Fibroblast of upper back skin (primary cell): ENCODE data around the gene ASIC4.

Source experiments
- DNase-seq: peaks from one replicate; pipeline ENCODE4 v3.0.0-alpha.2; 2013

The ASIC4 gene

DNA sequence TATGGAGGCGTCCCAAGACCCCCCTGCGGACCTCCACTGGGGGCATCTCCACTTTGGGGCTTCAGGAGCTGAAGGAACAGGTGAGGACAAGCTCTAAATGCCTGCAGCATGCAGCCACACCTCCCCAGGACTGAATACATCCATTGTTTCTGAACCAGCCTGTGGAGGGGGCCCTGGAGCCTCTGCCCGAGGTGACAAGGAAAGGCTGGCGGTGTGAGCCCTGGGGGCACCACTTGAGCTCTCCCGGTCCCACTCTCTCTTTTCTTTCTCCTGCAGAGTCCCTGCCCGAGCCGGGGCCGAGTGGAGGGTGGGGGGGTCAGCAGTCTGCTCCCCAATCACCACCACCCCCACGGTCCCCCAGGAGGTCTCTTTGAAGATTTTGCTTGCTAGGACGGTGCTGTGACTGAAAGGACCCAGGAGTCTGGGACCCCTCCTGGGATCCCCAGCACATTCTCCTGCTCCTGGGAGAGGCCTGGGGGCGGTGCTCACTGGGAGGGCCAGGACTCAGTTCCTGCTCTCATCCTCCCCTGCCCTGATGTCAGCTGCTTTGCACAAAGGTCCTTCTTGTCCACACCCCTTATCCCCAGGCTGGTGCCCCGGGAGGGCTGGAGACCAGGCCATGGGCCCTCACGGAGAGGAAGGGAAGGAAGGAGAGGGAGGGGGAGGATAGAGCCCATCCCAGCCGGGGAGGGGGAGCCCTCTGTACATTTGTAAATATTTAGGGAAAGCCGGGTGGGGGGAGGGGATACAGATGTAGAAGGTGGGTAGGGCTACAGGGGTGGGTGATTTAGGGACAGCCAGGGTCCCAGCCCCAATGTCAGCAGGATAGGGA is 23.6 kb downstream of the ASIC4 start:
- DNase-seq: no peak

DNA sequence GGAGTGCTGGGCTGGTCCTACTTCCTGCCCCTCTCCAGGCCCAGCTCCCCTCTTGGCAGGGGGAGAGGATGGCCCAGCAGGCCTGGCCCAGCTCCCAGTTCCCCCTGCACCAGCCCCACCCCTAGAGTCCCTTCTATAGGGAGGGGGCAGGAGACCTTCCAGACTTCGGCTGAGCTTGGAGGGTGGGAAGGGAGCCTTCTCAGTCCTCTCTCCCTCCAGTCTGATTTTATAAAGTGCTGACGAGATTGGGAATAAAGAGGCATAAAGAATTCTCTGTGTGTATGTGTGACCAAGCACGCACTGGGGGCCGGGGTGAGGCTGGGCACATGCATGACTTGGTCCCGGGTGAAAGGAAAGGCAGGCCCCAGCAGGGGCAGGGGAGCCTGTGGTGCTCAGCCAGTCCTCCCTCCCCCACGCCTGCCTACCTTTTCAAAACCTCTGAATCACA is 24.2 kb downstream of the ASIC4 start:
- DNase-seq: peak; percentile 26

DNA sequence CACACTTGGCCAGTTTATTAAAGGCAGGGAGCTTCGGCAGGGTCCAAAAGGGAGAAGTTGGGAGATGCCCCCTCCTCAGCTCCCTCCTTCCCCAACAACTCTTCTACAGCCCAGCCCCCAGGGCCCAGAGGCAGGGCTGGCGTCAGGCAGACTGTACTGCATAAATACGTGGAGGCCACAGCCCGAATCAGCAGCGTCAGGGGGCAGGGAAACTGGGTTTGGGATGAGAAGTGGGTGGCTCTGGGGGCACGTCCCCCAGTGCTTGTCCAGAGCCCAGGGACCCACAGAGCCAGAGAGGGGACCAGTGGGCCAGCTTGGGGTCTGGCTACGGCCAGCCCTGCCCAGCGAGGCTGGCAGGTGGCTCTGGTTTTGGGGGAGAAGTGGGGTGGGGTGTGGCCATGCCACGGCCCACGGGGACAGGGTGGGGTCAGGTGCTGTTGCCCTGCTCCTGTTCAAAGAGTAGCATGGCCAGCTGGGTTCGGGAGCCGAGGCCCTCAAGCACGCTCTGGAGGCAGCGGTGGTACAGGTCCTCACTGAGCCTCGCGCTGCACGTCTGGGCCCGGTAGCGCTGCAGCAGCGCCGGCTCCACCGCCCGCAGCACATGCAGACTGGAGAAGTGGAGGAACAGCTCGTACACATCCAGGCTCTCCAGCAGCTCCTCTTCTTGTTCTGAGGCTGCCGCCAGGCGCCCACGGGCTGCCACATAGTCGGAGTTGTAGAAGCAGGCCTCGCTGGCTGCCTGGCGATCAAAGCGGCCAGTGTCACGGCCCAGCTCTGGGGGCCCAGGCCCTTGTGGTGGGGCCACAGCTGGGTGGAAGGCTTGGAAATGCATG is 24.9 kb downstream of the ASIC4 start:
- DNase-seq: no peak

DNA sequence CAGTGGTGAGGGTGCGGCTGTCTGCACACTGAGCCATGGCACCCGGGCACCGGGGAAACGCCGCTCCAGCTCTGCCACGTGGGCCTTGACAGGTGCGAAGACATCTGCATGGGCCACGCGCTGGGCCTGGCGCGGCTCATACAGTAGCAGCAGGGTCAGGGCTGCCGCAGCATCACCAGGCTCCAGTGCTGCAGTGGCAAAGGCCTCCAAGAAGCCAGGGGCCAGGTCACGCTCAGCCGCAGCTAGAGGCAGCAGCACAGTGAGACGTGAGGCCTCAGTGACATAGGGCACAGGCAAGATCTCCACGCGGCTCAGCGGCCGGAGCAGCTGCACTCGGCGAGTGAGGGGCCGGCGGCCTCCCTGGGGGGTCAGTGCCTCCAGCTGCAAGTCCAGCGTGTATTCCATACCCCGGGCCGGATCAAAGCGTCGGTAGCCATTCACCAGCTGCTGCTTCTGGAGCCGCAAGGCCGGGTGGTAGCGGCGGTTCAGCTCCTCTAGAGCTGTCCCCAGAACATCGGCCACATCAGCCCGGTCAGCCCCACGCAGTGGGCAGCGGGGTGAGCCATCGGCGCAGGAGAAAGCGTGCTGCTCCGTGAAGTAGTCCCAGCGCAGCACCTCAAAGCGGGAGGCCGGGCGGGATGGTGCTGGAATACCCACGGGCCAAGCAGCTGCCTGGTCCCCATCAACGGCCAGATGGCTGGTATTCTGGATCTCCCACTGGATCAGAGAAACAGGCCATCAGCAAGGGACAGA is 25.8 kb downstream of the ASIC4 start:
- no peak for DNase-seq

DNA sequence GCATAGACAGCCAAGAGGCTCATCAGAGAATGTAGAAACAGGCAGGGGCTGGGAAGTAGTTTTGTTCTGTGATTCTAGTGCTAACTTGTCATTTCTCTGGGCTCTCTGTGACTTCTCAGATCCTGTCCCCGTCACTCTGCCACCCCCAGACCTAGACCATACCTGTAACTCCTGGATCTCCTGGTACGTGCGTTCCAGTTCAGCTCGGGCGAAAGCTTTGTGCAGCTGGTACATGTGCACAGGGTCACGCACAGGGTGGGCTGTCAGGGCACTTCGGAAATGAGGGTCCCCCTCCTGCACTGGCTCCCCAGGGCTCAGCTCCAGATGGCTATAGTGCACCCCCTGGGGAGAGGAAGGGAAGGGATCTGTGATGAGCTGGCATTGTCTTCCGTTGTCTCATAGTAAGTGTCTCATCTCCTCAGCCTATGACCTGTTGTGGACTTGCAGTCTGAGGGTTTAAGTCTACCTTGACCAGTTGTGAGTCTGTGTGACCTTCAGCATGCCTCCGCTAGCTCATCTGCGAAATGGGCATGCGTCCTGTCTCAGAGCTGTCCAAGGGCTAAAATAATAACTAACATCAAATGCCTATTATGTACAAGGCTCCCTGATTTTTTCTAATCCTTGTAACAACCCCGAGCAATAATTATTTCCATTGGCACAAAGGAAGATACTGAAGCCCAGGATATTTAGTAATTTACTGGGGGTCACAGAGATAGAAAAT is 26.7 kb downstream of the ASIC4 start:
- DNase-seq: no peak

DNA sequence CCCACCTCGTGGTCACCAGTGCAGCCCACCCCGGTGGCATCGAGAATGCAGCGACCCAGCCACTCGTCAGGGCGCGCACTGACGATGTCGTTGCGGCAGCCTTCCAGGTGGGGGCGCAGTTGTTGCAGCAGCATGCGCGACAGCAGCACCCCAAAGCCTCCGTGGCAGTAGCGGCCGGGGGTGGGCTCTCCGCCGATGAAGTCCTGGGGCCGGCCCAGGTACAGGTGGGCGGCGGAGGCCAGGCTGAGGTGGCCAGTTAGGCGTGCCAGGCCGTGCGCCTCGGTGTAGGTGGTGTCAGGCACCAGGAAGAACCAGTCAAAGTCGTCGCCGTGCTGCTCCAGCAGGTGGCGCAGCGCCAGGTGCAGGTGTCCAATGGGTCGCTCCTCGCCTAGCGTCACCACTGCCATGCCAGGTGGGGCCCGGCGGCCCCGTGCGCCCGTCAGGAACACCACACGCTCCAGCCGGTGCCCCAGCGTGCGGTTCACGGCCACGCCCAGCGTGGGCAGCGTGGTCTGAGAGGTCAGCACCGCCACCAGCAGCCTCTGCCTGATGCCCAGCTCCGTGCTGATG is 27.4 kb downstream of the ASIC4 start:
- DNase-seq: peak; percentile 56

DNA sequence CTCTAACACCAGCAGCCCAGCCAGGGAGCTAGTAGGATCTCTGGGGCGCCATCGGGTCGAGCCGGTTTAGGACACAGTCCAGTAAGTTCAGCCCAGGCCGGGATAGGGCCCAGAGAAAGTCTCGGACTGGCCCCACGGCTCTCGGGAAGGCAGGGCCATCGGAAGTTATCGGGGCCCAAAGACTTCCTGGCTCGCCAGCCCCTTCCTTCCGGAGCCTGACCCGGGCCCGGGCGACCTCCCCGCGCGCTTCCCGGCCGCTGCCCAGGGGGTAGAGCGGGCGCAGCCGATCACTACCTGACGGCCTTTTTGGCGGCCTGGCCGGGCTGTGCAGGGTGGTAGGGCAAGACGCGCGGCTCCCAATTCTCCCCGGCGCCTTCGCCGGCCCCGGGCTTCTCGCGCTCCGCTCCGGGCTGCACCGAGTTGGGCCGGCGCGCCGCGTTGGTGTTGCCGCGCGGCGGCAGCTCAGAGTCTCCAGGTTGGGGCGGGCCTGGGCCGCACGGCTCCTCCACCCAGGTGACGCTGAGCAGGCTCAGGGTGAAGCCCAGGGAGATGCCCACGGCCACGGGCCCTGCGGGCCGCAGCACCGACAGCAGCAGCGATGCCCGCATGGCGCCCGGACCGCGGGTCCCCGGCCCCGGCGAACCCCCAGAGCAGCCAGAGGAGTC is 28.8 kb downstream of the ASIC4 start:
- DNase-seq: no peak

DNA sequence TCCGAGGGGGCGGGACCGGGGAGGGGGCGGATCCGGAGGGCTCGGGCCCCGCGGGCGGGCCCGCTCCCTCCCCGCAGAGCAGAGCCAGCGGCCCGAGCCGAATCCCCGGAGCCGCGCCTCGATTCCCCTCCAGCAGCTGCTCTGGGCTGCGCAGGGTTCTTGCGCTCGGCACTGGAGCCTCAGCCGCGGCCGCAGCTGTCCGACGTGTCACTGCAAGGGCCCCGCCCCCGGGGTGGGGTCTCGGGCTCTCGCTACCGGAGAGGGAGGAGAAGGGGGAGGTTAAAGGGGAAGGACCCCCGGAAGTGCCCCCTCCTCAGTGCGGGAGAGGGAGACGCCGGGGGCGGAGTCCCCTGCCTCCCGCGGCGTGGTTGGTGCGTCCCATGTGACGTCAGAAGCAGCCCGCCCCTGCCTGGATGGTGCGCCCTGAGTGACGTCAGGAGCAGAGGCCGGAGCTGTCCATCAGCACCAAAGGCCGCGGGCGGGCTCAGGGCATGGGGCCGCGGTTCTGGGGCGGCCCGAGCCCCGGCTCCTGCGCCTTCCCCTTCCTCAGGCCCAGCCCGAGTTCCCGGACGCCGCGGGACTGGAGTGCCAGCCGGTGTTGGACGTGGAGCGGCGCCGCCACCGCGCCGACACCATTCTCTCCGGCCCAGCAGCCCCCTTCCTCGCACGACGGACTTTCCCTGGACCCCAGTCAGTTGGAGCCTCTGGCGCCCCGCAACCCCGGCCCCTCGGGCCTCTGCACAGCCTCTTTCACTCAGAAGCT is 29.5 kb downstream of the ASIC4 start, which contains the start of the genes CHPF and TMEM198:
Gene CHPF, minus strand, starts transcription at position 214 of the 763 bp plus-strand sequence. CDS start 271 bp downstream, outside the sequence.
Gene TMEM198, plus strand, starts transcription at position 433 of the 763 bp plus-strand sequence. CDS start 700 bp downstream, outside the sequence.
- peak; percentile 99 for DNase-seq

DNA sequence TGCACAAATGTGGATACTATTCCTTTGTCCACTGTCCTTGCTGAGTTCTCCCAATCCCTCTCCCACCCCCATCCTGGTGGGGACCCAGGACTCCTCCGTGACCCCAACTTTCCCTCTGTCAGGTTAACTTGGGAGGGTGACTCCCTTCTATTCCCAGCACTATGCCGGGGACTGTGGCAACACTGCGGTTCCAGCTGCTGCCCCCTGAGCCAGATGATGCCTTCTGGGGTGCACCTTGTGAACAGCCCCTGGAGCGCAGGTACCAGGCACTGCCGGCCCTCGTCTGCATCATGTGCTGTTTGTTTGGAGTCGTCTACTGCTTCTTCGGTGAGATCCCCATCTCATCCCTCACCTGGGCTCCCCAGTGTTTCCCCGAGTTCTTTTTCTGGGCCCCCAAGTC is 30.3 kb downstream of the ASIC4 start:
- no peak for DNase-seq

DNA sequence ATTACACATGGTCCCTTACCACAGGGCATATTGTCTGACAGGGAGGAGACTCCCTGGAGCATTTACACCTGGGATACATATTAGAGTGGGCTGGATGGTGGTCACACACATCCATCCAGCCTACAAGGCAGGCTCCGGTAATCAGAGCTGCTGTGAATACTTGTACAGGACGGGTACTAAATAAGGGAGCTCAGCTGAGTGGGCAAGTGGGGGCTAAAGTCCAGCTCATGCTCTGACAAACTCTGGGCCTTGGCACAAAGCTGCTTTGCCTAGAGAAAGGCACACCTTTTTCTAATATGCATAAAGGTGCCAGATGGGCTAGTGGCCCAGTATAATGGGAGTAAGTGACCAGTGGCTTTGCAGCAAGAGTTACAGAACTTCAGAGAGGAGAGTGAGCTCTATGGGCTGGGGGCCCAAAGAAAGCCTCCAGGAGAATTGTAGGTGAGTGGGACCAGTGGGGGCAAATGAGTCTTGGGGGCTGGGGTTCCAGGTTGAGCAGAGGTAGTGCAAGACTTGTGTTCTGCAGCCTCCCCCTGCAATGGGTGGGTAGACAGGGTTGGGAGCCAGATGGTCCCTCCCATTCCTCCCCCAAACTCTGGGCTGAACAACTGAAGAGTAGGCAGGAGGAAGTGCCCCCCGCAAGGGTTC is 31.1 kb downstream of the ASIC4 start:
- DNase-seq: no peak

DNA sequence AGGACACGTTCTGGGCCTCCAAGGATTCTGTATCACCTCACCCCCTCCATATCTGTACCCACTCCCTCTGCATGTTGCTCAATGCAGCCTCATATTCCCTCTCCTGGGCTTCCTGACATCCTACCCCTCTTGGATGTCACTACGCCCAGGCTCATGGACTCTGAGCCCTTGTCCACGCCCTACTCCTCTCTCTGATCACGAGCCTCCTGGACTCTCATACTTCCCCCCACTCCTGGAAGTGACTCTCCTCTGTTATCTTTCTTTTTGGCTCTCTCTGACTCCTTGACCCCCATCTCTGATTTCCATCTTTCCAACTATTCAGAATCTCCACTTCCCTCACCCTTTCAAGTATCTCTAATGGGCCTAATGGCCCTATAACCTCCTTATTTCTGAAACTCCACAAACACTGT is 31.7 kb downstream of the ASIC4 start:
- DNase-seq: no peak

DNA sequence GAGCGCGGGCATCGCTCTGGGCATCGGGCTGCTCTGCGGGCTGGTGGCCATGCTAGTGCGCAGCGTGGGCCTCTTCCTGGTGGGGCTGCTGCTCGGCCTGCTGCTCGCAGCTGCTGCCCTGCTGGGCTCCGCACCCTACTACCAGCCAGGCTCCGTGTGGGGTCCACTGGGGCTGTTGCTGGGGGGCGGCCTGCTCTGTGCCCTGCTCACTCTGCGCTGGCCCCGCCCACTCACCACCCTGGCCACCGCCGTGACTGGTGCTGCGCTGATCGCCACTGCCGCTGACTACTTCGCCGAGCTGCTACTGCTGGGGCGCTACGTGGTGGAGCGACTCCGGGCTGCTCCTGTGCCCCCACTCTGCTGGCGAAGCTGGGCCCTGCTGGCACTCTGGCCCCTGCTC is 33.3 kb downstream of the ASIC4 start:
- DNase-seq: no peak

DNA sequence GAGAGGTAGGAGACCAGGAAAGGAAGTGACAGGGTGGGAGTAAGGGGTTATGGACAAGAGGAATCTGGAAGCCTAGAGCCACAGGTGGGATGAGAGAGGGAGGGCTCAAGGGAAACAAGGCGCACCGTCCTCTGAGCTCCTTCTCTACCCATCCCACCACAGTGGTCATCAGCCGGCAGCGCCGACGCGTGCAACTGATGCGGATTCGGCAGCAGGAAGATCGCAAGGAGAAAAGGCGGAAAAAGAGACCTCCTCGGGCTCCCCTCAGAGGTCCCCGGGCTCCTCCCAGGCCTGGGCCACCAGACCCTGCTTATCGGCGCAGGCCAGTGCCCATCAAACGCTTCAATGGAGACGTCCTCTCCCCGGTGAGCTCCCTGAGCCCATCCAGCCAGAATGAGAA is 34.7 kb downstream of the ASIC4 start:
- no peak for DNase-seq

DNA sequence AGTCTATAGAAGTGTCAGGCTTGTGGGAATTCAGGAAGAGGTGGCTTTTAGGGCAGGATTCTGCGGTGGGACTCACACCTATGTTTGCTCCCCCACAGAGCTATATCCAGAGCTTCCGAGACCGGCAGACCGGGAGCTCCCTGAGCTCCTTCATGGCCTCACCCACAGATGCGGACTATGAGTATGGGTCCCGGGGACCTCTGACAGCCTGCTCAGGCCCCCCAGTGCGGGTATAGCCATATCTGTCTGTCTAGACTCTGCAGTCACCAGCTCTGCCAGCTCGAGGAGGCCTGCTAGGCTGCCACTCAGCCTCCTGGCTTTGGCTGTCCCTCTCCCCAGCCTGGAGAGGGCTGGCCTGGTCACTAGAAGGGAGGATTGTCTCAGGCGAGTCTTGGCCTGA is 35.3 kb downstream of the ASIC4 start:
- no peak for DNase-seq

DNA sequence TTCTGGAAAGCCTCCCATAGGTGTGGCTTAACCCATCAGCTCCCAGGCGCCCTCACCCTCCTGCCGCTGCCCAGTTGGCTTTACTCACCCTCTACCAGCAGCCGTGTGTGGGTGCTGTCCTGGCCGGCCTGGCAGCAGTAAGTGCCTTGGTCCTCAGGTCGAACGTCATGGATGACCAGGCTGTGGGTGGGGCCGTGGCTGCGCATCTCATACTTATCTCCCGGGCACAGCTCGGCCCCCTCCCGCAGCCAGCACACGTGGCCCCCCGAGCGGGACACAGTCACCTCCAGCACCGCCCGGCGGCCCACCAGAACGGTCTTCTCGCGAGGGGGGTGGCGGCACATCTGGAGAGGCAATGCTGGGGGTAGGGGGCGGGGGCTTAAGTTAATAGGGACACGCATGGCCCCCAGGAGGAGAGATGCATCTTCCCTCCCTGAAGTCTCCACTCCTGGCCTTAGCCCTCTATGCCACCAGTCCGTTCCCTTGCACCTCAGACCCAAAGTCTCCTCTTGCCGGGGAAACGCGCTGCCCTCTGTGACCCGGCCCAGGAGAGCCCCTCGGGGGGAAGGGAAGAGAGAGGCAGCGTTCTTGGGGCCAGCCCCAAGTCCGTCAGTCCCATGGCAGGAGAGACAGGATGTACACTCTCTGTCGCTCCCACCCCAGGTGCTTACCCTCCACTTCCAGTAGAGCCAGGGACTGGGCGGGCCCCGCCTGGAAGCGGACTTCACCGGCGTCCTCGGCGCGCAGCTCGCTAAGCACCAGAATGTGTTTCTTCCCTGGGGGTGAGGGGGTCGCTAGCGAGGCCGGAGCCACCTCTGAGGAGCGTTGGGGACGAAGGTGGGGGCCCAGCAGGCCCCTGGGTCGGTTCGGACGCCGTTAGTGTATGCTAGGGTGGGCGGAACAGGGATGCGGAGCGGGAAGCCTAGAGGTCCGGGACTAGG is 37.4 kb downstream of the ASIC4 start:
- DNase-seq: peak; percentile 10

DNA sequence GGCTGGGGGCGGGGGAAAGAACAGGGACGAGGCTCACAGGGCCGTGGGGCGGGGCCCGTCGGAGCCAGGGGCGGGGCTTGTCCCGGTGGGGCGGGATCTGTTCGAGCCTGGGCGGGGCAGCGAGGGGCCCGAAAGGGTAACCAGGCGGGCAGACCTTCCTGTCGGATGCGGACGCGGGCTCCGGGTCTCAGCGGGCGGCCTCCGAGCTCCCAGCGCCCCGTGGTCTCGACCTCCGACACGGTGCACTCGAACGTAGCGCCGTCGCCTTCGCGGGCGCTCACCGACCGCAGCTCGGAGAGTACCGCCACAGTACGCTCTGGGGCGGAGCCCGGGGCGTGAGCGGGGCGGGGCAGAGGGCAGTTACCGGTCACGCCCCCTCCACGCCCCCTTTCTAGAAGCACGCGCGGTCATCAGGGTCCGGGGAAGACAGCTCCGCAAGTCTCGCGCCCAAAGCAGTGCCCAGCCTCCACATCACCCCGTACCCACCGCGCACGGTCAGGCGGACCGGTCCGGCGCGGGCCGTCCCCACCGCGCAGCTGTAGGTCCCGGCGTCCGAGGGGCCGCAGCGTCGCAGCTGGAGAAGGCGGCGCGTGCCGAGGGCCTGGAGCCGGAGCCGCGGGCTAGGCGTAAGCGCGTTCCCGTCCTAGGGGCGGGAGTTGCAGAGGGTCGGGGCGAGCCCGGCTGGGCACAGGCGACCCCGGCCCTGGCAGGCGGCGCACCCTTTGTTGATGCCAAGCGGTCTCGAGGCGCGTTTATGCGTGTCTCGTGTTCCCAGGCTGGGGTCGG is 38.3 kb downstream of the ASIC4 start:
- DNase-seq: peak; percentile 76

DNA sequence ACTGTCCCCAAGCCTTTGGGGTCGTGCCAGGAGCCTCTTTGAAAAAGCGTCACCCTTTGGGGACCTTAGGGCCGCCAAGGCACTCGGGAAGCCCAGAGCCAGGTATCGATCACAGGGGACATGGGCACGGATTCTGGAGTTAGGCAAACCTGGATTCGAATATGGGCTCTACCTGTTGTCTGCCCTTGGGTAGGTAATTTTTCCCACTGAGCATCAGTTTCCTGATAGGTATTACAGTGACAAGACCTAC is 38.8 kb downstream of the ASIC4 start:
- no peak for DNase-seq

DNA sequence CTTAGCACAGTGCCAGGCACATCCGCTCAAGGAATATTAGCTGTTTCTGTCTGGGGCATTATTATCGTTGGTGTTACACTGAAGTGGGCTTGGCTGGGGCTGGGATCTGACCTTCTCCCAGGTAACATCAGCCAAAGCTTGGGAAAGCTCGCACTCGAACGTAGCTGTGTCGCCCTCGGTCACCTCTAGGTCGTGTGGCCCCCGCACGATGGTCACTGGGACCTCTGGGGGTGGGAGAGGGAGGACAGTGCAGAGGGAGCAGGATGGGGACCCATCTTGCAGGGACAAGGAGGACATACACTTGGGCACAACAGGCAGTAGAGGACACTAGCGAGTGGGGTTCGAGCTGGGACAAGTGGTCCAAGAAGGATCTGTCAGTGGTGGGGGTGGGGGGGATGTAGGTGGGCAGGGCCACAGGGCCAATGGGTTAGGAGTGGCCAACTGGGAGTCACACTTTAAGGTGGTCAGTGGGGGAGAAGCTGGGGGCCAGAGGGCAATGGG is 39.2 kb downstream of the ASIC4 start:
- no peak for DNase-seq
